ENCODE results near the gene RAB3D.

Gene RAB3D

GRCh38 chr19:11293433-11294389 is 45.7 kb downstream of the RAB3D start:
- no peak overlapping the region for H3K27ac ChIP-seq
- TF ChIP-seq ZFX (IDR thresholded peaks at IDR 0.05; ENCODE audit: borderline replicate concordance): no peak
- TF ChIP-seq CTCF (IDR thresholded peaks at IDR 0.05): peak; percentile 96

GRCh38 chr19:11291991-11292390 is 47.5 kb downstream of the RAB3D start:
- no peak for TF ChIP-seq ZFX (IDR thresholded peaks at IDR 0.05; ENCODE audit: borderline replicate concordance)
- no peak for TF ChIP-seq CTCF (IDR thresholded peaks at IDR 0.05)
- H3K27ac ChIP-seq: no peak overlapping the region

GRCh38 chr19:11291415-11291814 is 48.0 kb downstream of the RAB3D start:
- no peak for TF ChIP-seq ZFX (IDR thresholded peaks at IDR 0.05; ENCODE audit: borderline replicate concordance)
- no peak for TF ChIP-seq CTCF (IDR thresholded peaks at IDR 0.05)
- no peak overlapping the region for H3K27ac ChIP-seq

- no peak for TF ChIP-seq CTCF (IDR thresholded peaks at IDR 0.05)
- TF ChIP-seq ZFX (IDR thresholded peaks at IDR 0.05; ENCODE audit: borderline replicate concordance): no peak
- H3K27ac ChIP-seq: no peak overlapping the region
These were observed 49.2 kb downstream of the RAB3D start for GRCh38 chr19:11290256-11290655.

GRCh38 chr19:11288349-11288748 is 51.1 kb downstream of the RAB3D start:
- no peak overlapping the region for H3K27ac ChIP-seq
- TF ChIP-seq ZFX (IDR thresholded peaks at IDR 0.05; ENCODE audit: borderline replicate concordance): no peak
- TF ChIP-seq CTCF (IDR thresholded peaks at IDR 0.05): peak; percentile 31

- H3K27ac ChIP-seq: no peak overlapping the region
- no peak for TF ChIP-seq CTCF (IDR thresholded peaks at IDR 0.05)
- no peak for TF ChIP-seq ZFX (IDR thresholded peaks at IDR 0.05; ENCODE audit: borderline replicate concordance)
These were observed 53.0 kb downstream of the RAB3D start for GRCh38 chr19:11286312-11286974.

GRCh38 chr19:11284515-11284914 is 54.9 kb downstream of the RAB3D start:
- TF ChIP-seq CTCF (IDR thresholded peaks at IDR 0.05): no peak
- no peak for TF ChIP-seq ZFX (IDR thresholded peaks at IDR 0.05; ENCODE audit: borderline replicate concordance)
- H3K27ac ChIP-seq: no peak overlapping the region
